ENCODE measurements around the gene RALB. TPM values are rescaled to one million over a fixed set of nuclear protein-coding genes. Genes with fewer than 3 reads are reported as not detected.

Gene RALB
- polyA plus RNA-seq, 1 donor (not counting 4 experiments of a cell fraction or from before 2014, with no cell fraction given), result 80.8 TPM

DNA sequence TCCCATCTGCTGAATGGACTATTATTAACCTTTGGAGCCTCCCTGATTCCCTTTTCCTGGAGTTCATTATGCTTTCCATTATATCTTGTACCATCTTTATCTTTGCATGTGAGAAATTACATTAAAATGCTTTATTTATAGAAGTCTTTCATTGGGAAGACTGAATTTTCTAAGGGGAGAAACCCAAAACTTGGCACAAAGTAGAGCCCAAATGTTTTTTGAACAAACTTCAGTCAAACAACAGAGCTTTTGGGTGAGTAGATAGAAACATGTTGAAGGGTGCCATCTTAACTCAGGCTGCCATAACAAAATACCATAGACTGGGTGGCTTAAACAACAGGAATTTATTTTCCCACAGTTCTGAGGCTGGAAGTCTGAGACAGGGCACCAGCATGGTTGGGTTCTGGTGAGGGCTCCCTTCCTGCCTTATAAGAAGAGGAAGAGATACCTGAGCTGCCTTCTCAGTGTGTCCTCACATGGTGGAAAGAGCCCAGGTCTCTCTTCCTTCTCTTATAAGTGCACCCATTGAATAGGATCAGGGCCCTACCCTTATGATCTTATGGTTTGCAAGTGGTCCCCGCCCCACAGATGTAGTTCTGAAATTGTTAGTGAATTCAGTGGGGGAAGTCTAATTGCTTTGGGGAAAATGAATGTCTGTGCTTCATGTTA, 19.2 kb downstream of the RALB start:
- FAIRE-seq, result no peak
- Histone ChIP-seq H3K4me3 (ENCODE audit: control insufficient read depth in 2 of 3, extremely low read depth in 1 of 3, insufficient read depth in 2 of 3, low read depth in 1 of 3, low read length in 3 of 3) (no peak overlapping the region), H3K27ac (ENCODE audit: control insufficient read depth, insufficient read depth, low read length) (no peak overlapping the region), H3K36me3 (ENCODE audit: control insufficient read depth in 2 of 2, extremely low read depth in 1 of 2, insufficient read depth in 2 of 2, low read length in 2 of 2) (peaks cover 1 to 3% of the 10 kb centered on the region in 2 experiments), H3K9me3 (ENCODE audit: control insufficient read depth, low read depth, low read length) (no peaks in the 10 kb centered on the region), H4K20me1 (ENCODE audit: control insufficient read depth, extremely low read depth, insufficient read depth, low read length) (no peaks in the 10 kb centered on the region), H3K27me3 (ENCODE audit: control insufficient read depth, extremely low read depth, insufficient read depth, low read length) (no peaks in the 10 kb centered on the region), H3K9me1 (ENCODE audit: control insufficient read depth, extremely low read depth, insufficient read depth, low read length) (no peaks in the 10 kb centered on the region), H2AFZ (ENCODE audit: control insufficient read depth, low read length) (no peak overlapping the region), H3K4me1 (ENCODE audit: control insufficient read depth, extremely low read depth, insufficient read depth, low read length) (no peaks in the 10 kb centered on the region), H3K4me2 (ENCODE audit: control insufficient read depth, extremely low read depth, insufficient read depth, low read depth, low read length) (no peak overlapping the region), H3K79me2 (ENCODE audit: control insufficient read depth, insufficient read depth, low read length) (peaks cover 82% of the 10 kb centered on the region), H3K9ac (ENCODE audit: control insufficient read depth, extremely low read depth, insufficient read depth, low read length) (no peak overlapping the region)
- no peak for DNase-seq (ENCODE audit: low read depth, low spot score)
- dilution Hi-C loops (cut with MboI; ENCODE audit: extremely low pct_ligation_motif_present, low sequenced_read_pairs), result no loop called here
- TF ChIP-seq, protein P1, sequence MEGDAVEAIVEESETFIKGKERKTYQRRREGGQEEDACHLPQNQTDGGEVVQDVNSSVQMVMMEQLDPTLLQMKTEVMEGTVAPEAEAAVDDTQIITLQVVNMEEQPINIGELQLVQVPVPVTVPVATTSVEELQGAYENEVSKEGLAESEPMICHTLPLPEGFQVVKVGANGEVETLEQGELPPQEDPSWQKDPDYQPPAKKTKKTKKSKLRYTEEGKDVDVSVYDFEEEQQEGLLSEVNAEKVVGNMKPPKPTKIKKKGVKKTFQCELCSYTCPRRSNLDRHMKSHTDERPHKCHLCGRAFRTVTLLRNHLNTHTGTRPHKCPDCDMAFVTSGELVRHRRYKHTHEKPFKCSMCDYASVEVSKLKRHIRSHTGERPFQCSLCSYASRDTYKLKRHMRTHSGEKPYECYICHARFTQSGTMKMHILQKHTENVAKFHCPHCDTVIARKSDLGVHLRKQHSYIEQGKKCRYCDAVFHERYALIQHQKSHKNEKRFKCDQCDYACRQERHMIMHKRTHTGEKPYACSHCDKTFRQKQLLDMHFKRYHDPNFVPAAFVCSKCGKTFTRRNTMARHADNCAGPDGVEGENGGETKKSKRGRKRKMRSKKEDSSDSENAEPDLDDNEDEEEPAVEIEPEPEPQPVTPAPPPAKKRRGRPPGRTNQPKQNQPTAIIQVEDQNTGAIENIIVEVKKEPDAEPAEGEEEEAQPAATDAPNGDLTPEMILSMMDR (optimal IDR thresholded peaks at IDR 0.05 in 1 of 3, IDR thresholded peaks at IDR 0.05 in 1 of 3, conservative IDR thresholded peaks at IDR 0.05 in 1 of 3; ENCODE audit: extremely low read depth in 1 of 3, insufficient read depth in 2 of 3, low read length in 3 of 3), result no peak
- no peak for TF ChIP-seq EZH2 (IDR thresholded peaks at IDR 0.05; ENCODE audit: low read length)

- FAIRE-seq, result no peak
- H3K4me1 ChIP-seq (ENCODE audit: control insufficient read depth, extremely low read depth, insufficient read depth, low read length), result no peaks in the 10 kb centered on the region
- no peaks in the 10 kb centered on the region for H4K20me1 ChIP-seq (ENCODE audit: control insufficient read depth, extremely low read depth, insufficient read depth, low read length)
- H3K27me3 ChIP-seq (ENCODE audit: control insufficient read depth, extremely low read depth, insufficient read depth, low read length), result no peaks in the 10 kb centered on the region
- no peak overlapping the region for H3K27ac ChIP-seq (ENCODE audit: control insufficient read depth, insufficient read depth, low read length)
- H3K79me2 ChIP-seq (ENCODE audit: control insufficient read depth, insufficient read depth, low read length), result peaks cover 87% of the 10 kb centered on the region
- H3K36me3 ChIP-seq (ENCODE audit: control insufficient read depth in 2 of 2, extremely low read depth in 1 of 2, insufficient read depth in 2 of 2, low read length in 2 of 2), result peaks cover 1 to 6% of the 10 kb centered on the region in 2 experiments
- H3K4me3 ChIP-seq (ENCODE audit: control insufficient read depth in 2 of 3, extremely low read depth in 1 of 3, insufficient read depth in 2 of 3, low read depth in 1 of 3, low read length in 3 of 3), result no peak overlapping the region
- peaks cover 2% of the 10 kb centered on the region for H3K9me1 ChIP-seq (ENCODE audit: control insufficient read depth, extremely low read depth, insufficient read depth, low read length)
- dilution Hi-C loops (cut with MboI; ENCODE audit: extremely low pct_ligation_motif_present, low sequenced_read_pairs), result no loop called here
- DNase-seq (ENCODE audit: low read depth, low spot score), result no peak
- H2AFZ ChIP-seq (ENCODE audit: control insufficient read depth, low read length), result no peak overlapping the region
- no peak overlapping the region for H3K9ac ChIP-seq (ENCODE audit: control insufficient read depth, extremely low read depth, insufficient read depth, low read length)
- no peak for TF ChIP-seq EZH2 (IDR thresholded peaks at IDR 0.05; ENCODE audit: low read length)
- TF ChIP-seq, protein P1 (optimal IDR thresholded peaks at IDR 0.05 in 1 of 3, IDR thresholded peaks at IDR 0.05 in 1 of 3, conservative IDR thresholded peaks at IDR 0.05 in 1 of 3; ENCODE audit: extremely low read depth in 1 of 3, insufficient read depth in 2 of 3, low read length in 3 of 3), result no peak
- no peak overlapping the region for H3K4me2 ChIP-seq (ENCODE audit: control insufficient read depth, extremely low read depth, insufficient read depth, low read depth, low read length)
- no peaks in the 10 kb centered on the region for H3K9me3 ChIP-seq (ENCODE audit: control insufficient read depth, low read depth, low read length)
These were observed 20.3 kb downstream of the RALB start for GRCh38 chr2:120272763-120273481.
